NCI-H510A (cell line): Measurements from ENCODE around the gene HNRNPA1.
"Not testable (repeated sequence)": the region's sequence is repeated elsewhere in the genome, so short reads cannot be mapped to it uniquely, and the experiment has no call there.

Experiments used
- DNase-seq: peaks from one replicate; lab custom pipeline; 2025; lab: John Stamatoyannopoulos, UW

The HNRNPA1 gene

DNA sequence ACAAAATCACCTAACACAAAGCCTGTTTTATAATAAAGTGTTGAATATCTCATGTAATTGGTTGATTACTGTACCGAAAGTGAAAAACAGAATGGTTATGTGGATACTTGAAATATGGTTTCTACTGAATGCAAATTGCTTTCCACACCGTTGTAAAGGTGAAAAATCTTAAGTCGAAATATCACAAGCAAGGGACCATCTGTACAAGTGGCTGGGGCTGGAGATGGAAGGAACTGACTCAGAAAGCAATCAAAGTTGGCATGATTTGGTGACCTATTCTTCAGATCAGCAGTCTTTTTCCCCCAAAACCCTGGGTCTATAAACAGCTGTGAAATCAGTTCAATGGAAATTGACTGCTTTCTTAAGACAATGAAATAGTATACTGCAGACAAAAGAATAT is 4.2 kb upstream of the HNRNPA1 start:
- no peak for DNase-seq

DNA sequence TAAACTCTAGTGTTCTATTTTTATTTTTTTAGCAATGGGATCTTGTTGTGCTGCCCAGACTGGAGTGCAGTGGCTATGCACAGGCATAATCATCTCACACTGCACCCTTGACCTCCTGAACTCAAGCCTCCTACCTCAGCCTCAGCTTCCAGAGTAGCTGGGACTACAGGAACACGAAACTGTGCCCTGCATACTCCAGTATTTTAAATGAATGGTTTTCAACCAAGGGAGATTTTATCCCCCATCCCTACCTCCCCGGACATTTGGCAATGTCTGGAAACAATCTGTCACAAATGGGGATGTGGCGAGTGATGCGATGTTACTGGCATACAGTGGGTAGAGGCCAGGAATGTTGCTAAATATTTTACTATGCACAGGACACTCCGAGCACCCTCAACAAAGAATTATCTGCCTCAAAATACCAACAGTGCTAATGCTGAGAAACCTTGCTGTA is 2.7 kb upstream of the HNRNPA1 start:
- no peak for DNase-seq

DNA sequence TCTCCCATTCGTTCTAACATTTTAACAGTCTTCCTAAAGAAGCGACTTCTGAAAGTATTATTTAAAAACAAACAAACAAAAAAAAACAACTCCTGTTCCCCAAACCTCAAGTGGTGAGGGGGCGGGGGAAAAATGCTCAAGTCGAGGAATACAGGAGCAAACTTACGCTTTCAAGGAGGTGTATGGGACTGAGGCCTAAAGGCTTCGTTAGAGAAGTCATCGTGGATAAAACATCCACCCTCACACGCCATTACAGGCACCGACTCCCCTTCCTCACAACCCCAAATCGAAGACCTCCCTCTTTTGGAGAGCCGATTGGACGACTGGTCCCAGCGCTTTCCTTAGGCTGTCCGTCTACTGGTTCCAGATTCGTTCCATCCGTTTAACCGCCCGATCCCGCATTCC is 1.3 kb upstream of the HNRNPA1 start:
- DNase-seq = no peak

DNA sequence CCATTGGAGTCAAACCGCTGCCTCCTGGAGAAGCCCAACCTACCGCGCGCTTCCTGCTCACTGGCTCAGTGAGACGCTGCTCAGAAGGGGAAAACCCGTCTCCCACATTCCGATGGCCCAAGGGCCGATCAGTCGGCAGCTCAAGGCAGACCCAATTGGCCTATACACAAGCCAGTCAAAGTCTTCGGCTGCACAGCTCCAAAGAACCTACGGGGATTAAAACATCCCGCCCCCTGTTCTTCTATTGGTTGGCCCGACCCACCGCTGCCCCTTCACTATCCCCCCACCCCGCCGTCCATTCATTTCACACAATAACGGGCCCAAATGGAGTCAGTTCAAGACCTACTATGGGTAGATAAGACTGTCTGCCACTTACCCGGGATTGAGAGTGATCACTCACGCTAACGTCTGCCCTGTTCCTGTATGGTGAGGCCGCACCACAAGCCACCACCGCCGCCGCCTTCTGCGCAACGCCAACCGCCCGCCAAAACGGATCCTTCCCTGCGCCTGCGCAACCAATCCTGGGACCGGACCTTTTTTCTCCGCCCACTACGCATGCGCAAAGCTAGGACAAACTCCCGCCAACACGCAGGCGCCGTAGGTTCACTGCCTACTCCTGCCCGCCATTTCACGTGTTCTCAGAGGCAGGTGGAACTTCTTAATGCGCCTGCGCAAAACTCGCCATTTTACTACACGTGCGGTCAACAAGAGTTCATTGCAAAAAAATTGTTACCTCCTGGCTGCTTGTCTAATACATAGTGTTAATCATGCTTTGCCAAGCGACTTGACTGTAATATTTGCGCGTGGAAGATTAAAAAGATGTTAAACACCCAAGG is 676 bp upstream of the HNRNPA1 start, which contains the start of gene CBX5:
CBX5 (minus strand) TSS at position 491 of the 836 bp plus-strand sequence. CDS start 22,472 bp downstream, outside the sequence.
- peak; percentile 98 for DNase-seq

DNA sequence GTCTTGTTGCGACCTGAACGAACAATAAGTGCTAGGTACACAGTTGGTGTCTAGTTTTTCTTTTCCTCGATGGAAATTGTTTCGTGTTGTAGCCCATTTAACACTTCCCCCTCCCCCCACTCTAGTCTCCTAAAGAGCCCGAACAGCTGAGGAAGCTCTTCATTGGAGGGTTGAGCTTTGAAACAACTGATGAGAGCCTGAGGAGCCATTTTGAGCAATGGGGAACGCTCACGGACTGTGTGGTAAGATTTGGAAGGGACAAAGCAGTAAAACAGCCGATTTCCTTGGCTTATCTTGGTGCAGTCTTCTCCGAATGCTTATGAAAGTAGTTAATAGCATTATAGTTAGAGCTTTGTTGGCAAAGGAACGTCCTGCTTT is 724 bp downstream of the HNRNPA1 start:
- DNase-seq = not testable (repeated sequence)

DNA sequence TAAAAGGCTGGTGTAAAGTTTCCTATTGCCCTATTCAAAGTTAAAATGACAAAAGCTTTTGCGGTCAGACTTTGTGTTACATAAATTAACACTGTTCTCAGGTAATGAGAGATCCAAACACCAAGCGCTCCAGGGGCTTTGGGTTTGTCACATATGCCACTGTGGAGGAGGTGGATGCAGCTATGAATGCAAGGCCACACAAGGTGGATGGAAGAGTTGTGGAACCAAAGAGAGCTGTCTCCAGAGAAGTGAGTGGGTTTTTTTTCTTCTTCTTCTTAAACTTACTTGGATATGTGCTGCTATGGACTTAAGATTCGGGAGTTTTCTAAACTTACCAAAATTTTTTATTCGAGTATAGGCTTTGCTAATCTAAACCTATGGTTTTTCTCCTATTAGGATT is 1.2 kb downstream of the HNRNPA1 start:
- not testable (repeated sequence) for DNase-seq

DNA sequence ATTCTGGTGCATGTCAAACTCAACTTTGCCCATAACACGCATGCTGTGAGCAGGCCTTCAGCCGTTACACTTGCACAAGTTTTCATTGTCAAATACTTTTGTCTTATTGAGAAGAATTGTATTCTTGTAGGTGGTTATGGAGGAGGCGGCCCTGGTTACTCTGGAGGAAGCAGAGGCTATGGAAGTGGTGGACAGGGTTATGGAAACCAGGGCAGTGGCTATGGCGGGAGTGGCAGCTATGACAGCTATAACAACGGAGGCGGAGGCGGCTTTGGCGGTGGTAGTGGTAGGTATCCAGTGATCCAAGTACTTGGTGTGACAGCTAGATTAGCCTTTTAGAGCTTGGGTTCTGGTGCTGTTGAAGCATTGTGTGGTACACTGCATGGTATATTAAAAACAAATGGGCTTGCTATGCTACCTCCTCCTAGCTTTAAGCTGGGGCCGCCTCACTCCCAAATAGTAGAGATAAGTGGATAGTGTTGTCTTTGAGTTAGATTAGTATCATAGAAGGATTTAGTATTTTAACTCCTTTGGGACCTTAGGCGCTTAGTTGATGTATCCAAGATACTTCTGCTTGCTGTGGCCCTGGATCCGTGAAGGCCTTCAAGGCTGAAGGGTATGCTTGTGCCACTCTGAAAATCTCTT is 2.5 kb downstream of the HNRNPA1 start:
- no peak for DNase-seq

DNA sequence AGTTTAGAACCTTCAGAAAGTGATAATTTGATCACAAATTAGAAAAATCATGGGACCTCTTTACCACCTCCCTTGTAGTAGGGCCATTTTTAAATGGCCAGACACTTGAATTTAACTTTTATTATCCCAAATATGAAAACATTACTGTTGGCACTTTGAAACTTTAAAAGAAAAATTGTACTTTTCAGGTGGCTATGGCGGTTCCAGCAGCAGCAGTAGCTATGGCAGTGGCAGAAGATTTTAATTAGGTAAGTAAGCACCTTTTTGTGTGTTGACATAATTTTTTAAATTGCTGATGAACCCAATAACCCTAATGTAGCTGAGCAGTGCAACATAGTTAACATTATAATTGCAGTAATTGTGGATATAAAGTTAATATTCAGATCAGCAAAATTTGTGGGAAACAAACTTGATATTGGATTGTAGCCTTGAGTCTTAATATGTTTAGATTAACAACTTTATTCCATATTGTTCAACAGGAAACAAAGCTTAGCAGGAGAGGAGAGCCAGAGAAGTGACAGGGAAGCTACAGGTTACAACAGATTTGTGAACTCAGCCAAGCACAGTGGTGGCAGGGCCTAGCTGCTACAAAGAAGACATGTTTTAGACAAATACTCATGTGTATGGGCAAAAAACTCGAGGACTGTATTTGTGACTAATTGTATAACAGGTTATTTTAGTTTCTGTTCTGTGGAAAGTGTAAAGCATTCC is 3.7 kb downstream of the HNRNPA1 start:
- not testable (repeated sequence) for DNase-seq

DNA sequence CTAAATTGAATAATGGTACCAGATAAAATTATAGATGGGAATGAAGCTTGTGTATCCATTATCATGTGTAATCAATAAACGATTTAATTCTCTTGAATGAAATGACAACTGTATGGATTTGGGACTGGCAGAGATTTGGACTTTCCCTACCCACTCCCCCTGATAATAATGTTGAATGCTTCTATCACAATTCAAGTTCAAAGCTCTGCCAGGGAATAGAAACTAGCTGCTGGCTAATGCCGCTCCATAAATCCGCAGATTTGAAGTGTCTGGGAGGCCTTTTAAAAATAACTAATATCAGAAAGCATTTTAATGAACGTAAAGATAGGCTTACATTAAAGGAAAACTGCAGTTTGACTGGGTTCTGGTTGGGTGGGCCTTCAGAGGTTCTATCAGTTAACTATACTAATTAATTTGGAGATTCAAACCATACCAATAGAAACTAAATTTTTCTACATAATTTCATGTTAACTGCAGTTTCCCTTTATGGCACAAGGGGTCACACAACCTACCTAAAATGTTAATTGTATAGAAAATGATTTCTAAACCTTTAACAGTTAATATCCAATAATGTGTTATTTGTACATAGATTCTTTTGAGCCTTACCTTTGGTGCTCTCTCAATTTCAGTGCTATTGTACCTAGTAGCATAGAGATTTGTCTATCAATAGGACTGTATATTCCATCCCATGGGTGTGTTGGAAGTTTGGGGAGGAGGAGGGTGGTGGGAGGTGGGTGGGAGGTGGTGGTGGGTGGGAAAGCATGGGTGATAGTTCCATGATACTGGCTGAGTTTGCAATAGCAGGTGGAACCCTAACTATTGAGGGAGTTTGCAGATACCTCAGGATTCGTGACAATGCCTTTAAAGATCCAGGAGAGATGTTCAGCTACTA is 4.9 kb downstream of the HNRNPA1 start:
- no peak for DNase-seq

DNA sequence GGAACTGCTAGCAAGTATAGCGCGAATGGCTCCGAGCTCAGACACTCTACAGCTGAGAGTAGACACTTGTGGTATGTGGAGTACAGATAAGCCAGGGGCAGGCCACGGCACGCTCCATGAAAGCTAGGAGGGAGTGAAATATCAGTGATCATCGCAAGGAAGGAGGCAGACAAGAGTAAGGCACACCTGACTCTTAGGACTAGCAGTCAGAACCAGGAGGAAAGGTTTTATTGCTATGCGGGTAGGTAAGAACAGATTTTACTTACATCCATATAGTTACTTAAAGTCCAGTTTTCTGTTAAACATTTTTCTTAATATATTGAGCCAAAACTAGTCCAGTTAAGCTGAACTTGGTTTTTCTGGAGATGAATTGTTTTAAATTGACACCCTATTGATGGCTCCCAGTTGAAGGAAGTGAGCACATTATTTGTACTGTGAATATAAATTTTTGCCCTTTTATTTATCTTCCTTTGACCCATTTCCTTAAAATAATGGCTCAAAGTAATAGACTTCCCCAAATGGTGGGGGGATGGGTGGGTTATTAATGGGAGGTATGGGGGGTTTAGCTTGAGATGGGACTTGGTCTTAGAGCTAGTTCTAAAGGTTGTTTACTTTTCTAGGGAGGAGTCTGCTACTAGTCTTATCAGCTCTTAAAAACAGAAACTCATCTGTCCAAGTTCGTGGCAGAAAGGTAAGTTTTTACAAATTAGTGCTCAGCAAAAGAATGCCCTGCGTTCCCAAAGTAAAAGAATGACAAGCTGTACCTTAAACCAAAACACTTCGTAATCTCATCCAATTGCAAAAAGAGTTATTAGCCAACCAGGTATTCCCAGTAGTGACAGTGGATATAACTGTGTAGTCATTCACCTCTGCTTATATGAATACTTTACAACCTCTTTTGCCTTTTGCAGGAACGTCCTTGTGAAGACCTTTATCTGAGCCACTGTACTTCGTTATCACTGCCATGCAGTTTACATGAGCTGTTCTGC is 5.8 kb downstream of the HNRNPA1 start:
- DNase-seq = no peak

DNA sequence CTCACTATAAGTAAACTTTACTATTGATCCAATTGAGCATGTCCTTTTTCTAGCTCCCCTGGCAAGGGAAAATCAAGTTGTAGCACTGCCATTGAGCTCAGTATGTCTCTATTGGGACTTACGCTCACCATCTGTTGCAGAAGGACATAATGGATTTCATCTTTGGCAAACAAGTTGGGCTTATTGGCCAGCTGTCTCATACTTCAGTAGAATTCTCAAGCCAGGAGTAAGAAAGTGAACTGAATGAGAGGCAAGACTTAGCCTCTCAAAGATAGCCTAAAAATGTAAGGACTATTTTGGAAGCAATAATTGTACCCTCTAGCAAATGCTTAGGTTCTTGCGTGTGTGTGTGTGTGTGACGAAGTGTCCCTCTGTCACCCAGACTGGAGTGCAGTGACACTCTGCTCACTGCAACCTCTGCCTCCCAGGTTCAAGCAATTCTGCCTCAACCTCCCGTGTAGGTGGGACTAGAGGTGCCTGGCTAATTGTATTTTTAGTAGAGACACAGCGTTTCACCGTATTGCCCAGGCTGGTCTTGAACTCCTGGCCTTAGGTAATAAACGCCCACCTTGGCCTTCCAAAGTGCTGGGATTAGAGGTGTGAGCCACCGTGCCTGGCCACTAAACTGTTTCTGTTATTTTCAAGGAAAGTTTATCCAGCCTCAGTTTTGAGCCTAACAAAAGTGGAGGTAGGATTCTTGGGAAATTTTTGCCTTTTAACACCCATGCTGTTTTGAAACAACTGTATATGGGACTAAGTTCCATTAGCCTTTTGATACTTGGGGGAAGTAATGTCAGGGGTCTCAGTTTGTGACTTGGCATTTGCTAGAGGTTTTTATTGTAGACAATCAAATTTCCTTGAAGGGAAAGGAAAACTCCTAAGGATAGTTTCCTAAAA is 7.0 kb downstream of the HNRNPA1 start:
- no peak for DNase-seq

DNA sequence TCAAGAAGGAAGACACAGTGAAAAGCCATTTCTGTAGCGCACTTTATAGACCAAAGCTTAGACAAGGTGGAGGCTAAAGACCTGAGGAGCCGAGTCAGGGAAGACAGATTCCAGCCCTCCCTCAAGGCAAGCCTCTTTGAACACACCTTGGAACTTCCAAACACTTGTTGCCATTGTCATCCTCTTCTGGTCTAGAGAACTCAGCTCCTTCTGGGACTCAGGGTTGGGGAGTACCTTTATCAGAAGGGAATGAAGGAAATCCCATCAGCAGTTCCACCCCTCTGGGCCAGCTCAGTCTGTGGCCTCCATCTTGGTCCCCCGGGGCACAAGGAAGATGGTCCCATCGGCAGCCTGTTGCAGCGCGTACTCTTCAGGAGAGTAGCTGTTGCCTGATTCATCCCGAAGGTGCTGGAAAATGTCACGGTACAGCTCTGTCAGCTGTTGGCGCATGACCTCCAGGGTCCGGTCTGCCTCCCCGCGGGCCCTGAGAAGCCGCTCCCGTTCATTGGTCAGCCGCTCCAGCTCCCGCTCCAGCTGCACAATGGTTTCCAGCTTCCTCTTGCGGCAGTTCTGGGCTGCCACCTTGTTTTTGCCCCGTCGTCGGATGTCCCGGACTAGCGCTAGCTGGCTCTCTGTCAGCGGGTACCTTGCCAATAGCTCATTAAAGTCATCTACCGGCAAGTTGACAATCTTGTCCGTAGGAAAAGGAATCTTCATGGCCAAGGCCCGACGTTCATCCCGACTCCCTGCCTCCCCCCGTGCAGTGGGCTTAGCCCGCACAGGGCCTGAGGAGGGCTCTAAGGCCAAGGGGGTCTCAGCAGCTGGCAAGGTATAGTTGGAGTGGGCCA is 11.8 kb downstream of the HNRNPA1 start:
- no peak for DNase-seq

DNA sequence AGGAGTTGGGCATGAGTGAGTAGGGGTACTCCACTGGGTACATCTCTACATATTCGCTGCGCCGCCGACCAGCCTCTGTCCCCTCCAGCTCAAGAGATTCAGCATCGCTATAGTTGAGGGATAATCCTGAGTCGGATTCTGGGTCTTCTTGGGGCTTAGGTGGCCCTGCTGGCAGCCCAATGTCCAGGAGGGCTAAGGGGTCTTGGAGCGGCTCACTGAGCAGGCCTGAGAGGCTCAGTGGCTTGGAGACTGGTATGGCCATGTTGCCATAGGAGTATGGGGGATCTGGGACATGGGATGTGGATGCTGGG is 12.4 kb downstream of the HNRNPA1 start:
- DNase-seq = no peak

DNA sequence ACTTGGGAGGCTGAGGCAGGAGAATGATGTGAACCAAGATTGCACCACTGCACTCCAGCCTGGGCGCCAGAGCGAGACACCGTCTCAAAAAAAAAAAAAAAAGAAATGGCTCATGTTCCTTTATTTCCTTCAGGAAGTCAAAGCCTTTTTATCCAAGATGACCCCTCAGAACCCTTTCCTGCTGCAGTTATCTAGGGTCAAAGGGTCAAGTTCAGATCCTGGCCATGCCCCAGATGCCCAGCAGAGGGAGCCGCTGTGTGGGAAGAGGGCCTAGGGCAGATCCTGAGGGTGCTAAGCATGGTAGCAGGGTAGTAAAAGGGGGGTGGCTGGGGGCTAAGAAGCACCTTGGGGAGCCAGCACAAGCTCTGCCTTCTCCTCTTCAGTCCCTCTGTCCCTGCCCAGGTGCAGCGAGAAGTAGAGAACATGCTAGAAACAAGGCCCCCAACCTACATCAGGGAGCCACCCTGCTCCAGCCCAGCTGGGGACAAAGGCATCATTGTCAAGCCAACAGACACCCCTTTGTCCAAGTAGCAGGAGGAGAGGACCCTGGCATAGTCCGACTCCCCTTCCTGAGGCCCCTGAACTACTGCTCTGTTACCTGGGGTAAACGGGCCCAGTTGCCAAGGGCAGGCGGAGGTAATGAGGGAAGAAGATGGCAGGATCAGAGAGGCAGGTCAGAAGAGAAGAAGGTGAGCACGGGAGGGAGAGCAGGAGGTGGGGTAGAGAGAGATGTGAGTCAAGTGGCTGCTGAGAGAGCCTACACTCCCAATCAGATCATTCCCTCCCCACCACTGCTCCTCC is 13.8 kb downstream of the HNRNPA1 start:
- no peak for DNase-seq

DNA sequence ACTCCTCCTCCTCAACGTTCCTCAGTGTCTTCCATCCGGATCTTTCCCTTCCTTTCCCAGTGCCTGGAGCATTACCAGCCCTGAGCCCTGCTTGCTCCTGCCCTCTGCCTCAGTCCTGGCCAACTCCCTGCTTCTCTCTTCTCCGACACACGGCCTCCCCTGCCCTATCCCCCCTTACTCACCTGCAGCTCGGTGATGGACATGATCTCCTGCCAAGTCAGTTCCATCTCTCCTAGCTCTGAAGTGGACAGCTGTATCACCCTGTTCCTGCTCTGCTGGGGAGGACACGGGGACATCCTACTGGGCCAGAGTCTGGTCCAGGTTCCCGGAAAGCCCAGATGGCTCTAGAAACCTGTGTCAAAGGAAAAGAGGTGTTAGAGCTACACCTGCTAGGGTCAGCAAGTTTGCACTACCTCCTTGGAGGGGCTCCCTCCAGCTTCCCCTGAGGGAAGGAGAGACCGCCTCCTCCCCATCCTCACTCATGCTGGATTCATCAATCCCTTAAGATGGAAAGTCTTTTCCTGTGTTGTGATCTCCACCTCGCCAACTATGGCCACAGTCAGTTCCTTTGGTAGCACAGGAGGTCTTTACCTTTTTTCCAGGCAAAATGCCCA is 14.5 kb downstream of the HNRNPA1 start:
- no peak for DNase-seq

DNA sequence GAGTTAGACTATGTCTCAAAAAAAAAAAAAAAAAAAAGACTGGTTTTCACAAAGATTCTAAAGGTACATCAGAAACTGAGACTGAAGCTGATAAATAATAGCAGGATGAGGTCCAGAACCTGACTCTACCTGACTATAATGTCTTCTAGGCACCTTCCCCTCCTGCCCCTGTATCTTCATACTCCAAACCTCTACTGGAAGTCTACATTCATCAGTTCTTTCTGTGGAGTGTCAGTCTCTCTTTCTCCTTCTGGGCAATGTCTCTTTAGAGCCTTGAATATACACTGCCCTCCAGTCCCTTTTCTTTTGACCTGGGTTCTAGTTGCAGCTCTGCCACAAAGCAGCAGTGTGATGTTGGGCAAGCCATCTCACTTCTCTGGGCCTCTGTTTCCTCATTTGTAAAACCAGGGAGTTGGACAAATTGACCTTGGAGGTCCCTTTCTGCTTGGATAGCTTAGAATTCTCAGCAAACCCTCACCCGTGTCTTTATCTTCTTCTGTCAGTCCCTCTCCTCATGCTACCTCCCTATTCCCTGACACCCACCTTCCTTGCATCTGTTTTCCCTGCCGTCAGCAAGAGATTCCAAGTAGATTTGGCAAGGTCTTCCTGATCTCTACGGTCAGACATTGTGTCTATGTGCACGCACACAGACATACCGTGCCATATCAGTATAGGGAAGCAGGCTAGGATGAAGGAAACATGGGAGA is 16.0 kb downstream of the HNRNPA1 start:
- no peak for DNase-seq

DNA sequence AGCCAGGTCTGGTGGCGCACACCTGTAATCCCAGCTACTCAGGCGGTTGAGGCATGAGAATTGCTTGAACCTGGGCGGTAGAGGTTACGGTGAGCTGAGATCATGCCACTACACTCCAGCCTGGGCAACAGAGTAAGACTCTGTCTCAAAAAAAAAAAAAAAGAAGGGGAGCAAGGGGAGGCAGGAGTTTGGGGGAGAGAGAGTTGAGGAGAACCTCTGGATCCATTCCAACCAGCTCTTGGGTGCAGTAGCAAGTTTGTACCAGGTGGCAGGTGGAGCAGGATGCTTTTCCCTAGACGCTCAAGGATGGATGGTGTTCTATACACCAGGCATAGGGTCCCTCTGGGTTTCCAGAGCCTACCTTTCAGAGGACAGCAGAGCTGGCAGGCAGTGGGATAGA is 18.4 kb downstream of the HNRNPA1 start:
- no peak for DNase-seq
